CD14-positive monocyte (primary cell): Measurements from ENCODE around the gene POMT1. TPM values are rescaled to one million over a fixed set of nuclear protein-coding genes. Genes with fewer than 3 reads are reported as not detected.

Experiments
- DNase-seq, 3 donors: peaks; one replicate each; pipeline ENCODE4 v3.0.0-alpha.2; 2011 to 2022
- H2AFZ ChIP-seq: 2 replicates; pipeline ENCODE4 v1.6.0; 2012; ENCODE audit warnings: mild to moderate bottlenecking, low read depth, low read length, inconsistent platforms; ENCODE audit not compliant: insufficient read depth, poor library complexity, severe bottlenecking
- H3K27ac ChIP-seq, 2 donors: 1 replicate in 1 of 2; 2 replicates in 1 of 2; pipeline ENCODE4 v1.5.1; 2012 to 2013; ENCODE audit warnings: low read length in 2 of 2, control low read depth in 1 of 2, inconsistent platforms in 1 of 2, low read depth in 1 of 2, mild to moderate bottlenecking in 1 of 2
- H3K27me3 ChIP-seq, 2 donors: one replicate each; pipeline versions ENCODE4 v1.6.0 to v1.6.1; 2011 to 2013; ENCODE audit warnings: low read length in 2 of 2; ENCODE audit not compliant: control insufficient read depth in 2 of 2, insufficient read depth in 2 of 2
- H3K36me3 ChIP-seq, 2 donors: replicated peaks in 1 of 2; 1 replicate in 1 of 2; 2 replicates in 1 of 2; pipeline versions ENCODE4 v1.5.1 to v1.6.1; 2012 to 2013; ENCODE audit warnings: low read length in 2 of 2, control low read depth in 1 of 2, inconsistent platforms in 1 of 2, mild to moderate bottlenecking in 1 of 2; ENCODE audit not compliant: insufficient read depth in 2 of 2, control insufficient read depth in 1 of 2
- H3K4me1 ChIP-seq, 2 donors: 1 replicate in 1 of 2; 2 replicates in 1 of 2; pipeline versions ENCODE4 v1.5.1 to v1.6.1; 2012 to 2013; ENCODE audit warnings: low read length in 2 of 2, control low read depth in 1 of 2, inconsistent platforms in 1 of 2, mild to moderate bottlenecking in 1 of 2, moderate library complexity in 1 of 2; ENCODE audit not compliant: insufficient read depth in 2 of 2, control insufficient read depth in 1 of 2
- H3K4me2 ChIP-seq: replicated peaks from 2 replicates; pipeline ENCODE3; 2012; ENCODE audit warnings: low read length, moderate library complexity, mild to moderate bottlenecking; ENCODE audit not compliant: poor library complexity, severe bottlenecking; ENCODE audit errors: extremely low read depth
- H3K4me3 ChIP-seq, 3 experiments: fragments of 200-600 bp in 1 of 3; sonication (generic) in 1 of 3; replicated peaks in 1 of 3; 1 replicate in 2 of 3; 2 replicates in 1 of 3; pipeline ENCODE4 v1.5.1; 2011 to 2013; ENCODE audit warnings: low read length in 3 of 3, mild to moderate bottlenecking in 3 of 3, control low read depth in 2 of 3, low read depth in 2 of 3, inconsistent platforms in 1 of 3, moderate library complexity in 1 of 3
- H3K79me2 ChIP-seq: 2 replicates; pipeline ENCODE4 v1.6.0; 2012; ENCODE audit warnings: mild to moderate bottlenecking, control low read depth, inconsistent platforms, low read length, moderate library complexity; ENCODE audit not compliant: insufficient read depth
- H3K9ac ChIP-seq: 2 replicates; pipeline ENCODE4 v1.6.0; 2017; ENCODE audit warnings: low read length, mild to moderate bottlenecking; ENCODE audit not compliant: insufficient read depth, poor library complexity, severe bottlenecking
- H3K9me3 ChIP-seq, 2 donors: replicated peaks in 1 of 2; 1 replicate in 1 of 2; 2 replicates in 1 of 2; pipeline versions ENCODE4 v1.5.1 to v1.6.1; 2012 to 2013; ENCODE audit warnings: low read length in 2 of 2, control low read depth in 1 of 2; ENCODE audit not compliant: control insufficient read depth in 1 of 2, insufficient read depth in 1 of 2
- H4K20me1 ChIP-seq: 2 replicates; pipeline ENCODE4 v1.6.0; 2012; ENCODE audit warnings: mild to moderate bottlenecking, low read length, control low read depth, moderate library complexity; ENCODE audit not compliant: insufficient read depth
- H3K27ac Mint-ChIP-seq, 7 donors: one replicate each; pipeline ENCODE4 v1.8.0; 2020; ENCODE audit warnings: mild to moderate bottlenecking in 7 of 7, mixed read lengths in 7 of 7, moderate library complexity in 6 of 7, inconsistent platforms in 2 of 7
- H3K27me3 Mint-ChIP-seq, 3 donors: one replicate each; pipeline ENCODE4 v1.8.0; 2021 to 2022; ENCODE audit warnings: low read depth in 3 of 3, mild to moderate bottlenecking in 3 of 3, mixed read lengths in 3 of 3, moderate library complexity in 3 of 3, inconsistent platforms in 1 of 3
- H3K36me3 Mint-ChIP-seq, 2 donors: one replicate each; pipeline ENCODE4 v1.8.0; 2020; ENCODE audit warnings: mixed read lengths in 2 of 2, inconsistent platforms in 1 of 2, mild to moderate bottlenecking in 1 of 2
- H3K4me1 Mint-ChIP-seq: one replicate; pipeline ENCODE4 v1.8.0; 2020; ENCODE audit warnings: mild to moderate bottlenecking, mixed read lengths
- H3K4me3 Mint-ChIP-seq, 2 donors: one replicate each; pipeline ENCODE4 v1.8.0; 2020; ENCODE audit warnings: mild to moderate bottlenecking in 2 of 2, mixed read lengths in 2 of 2, moderate library complexity in 1 of 2
- H3K9me3 Mint-ChIP-seq, 7 donors: one replicate each; pipeline ENCODE4 v1.8.0; 2020 to 2022; ENCODE audit warnings: mixed read lengths in 7 of 7, mild to moderate bottlenecking in 6 of 7, moderate library complexity in 6 of 7, inconsistent platforms in 2 of 7
- CTCF ChIP-seq: fragments of 200-600 bp; IDR thresholded peaks from one replicate; pipeline ENCODE4 v1.8.0; 2022; ENCODE audit warnings: antibody characterized with exemption, mild to moderate bottlenecking
- WGBS: methylation state at CpG from one replicate; pipeline ENCODE4 v1.1.5; 2013; ENCODE audit warnings: missing lambda C conversion rate; ENCODE audit not compliant: insufficient coverage; 5-methylcytosine and 5-hydroxymethylcytosine counted together
- intact Hi-C, 2 donors: fragments of 100-400 bp; cut with micrococcal nuclease; formaldehyde crosslinking; loops; one replicate each; pipeline versions ENCODE4 v1.15.0 to v1.15.1; 2023
- polyA plus RNA-seq, 3 donors: library from polyadenylated mRNA; depleted of rRNA in 1 of 3; unstranded in 2 of 3; stranded (reverse) in 1 of 3; fragments of 300-500 nt in 2 of 3; fragments of >200 nt in 1 of 3; fragmentation: Illumina TruSeq in 2 of 3; gene quantifications; 1 replicate in 2 of 3; 2 replicates in 1 of 3; pipeline ENCODE4 v1.2.3, GENCODE V29; 2012 to 2021

POMT1 gene
- polyA plus RNA-seq, 3 donors, result 5.9 to 22.3 (median 7.5) TPM

GRCh38 chr9:131555841-131556673 is 53.3 kb downstream of the POMT1 start:
- no peaks in the 10 kb centered on the region for H3K36me3 Mint-ChIP-seq
- H3K4me1 Mint-ChIP-seq, result peaks cover 3% of the 10 kb centered on the region
- no peaks in the 10 kb centered on the region for H3K79me2 ChIP-seq
- H3K4me2 ChIP-seq, result no peak overlapping the region
- no peak overlapping the region for H2AFZ ChIP-seq
- H3K36me3 ChIP-seq, result no peaks in the 10 kb centered on the region
- H3K27ac Mint-ChIP-seq, result peak overlapping the region in 2 of 7 donors; percentile 9 to 20
- WGBS, result 96% methylated on average over 4 of the region's 15 CpGs
- no peak for TF ChIP-seq CTCF
- H4K20me1 ChIP-seq, result no peaks in the 10 kb centered on the region
- no peaks in the 10 kb centered on the region for H3K4me1 ChIP-seq
- H3K27ac ChIP-seq, result no peak overlapping the region
- intact Hi-C loops, result no loop called here
- H3K4me3 Mint-ChIP-seq, result peak overlapping the region in 1 of 2 donors; percentile 80
- H3K4me3 ChIP-seq, result no peak overlapping the region
- peaks cover 36 to 46% (median 44%) of the 10 kb centered on the region in 3 donors for H3K27me3 Mint-ChIP-seq
- DNase-seq, result no peak
- H3K9me3 ChIP-seq, result peaks cover 0 to 9% of the 10 kb centered on the region in 2 donors
- peaks cover 0 to 19% (median 10%) of the 10 kb centered on the region in 7 donors for H3K9me3 Mint-ChIP-seq
- no peak overlapping the region for H3K9ac ChIP-seq
- H3K27me3 ChIP-seq, result peaks cover 11 to 34% of the 10 kb centered on the region in 2 donors

GRCh38 chr9:131557855-131558548 is 55.3 kb downstream of the POMT1 start:
- Mint-ChIP-seq H3K4me1 (peaks cover 3% of the 10 kb centered on the region), H3K27me3 (peaks cover 32 to 41% (median 35%) of the 10 kb centered on the region in 3 donors), H3K36me3 (no peaks in the 10 kb centered on the region), H3K9me3 (peaks cover 5 to 26% (median 17%) of the 10 kb centered on the region in 7 donors), H3K4me3 (no peak overlapping the region), H3K27ac (no peak overlapping the region)
- TF ChIP-seq CTCF, result no peak
- Histone ChIP-seq H3K79me2 (no peaks in the 10 kb centered on the region), H3K27ac (no peak overlapping the region), H3K27me3 (peaks cover 11 to 30% of the 10 kb centered on the region in 2 donors), H3K9me3 (peaks cover 7 to 14% of the 10 kb centered on the region in 2 donors), H3K36me3 (no peaks in the 10 kb centered on the region), H3K9ac (no peak overlapping the region), H3K4me3 (no peak overlapping the region), H3K4me1 (no peaks in the 10 kb centered on the region), H3K4me2 (no peak overlapping the region), H2AFZ (no peak overlapping the region), H4K20me1 (no peaks in the 10 kb centered on the region)
- intact Hi-C loops, result no loop called here
- WGBS, result 96% methylated on average over 25 of the region's 25 CpGs
- no peak for DNase-seq
